HepG2 (cell line): ENCODE results near the gene LIF. TPM values are rescaled to one million over a fixed set of nuclear protein-coding genes. Genes with fewer than 3 reads are reported as not detected.

Experiments
- ATAC-seq: fragments of 200-7000 bp; cut with Tn5 transposase; 3 replicates; pipeline ENCODE4 v1.9.1; 2020; ENCODE audit warnings: mild to moderate bottlenecking, moderate library complexity
- BruUV-seq: library from RNA; stranded (reverse); fragments of 400-500 nt; replicated peaks from 2 replicates; lab custom pipeline; 2021; lab: Mats Ljungman, UMichigan
- CTCF ChIA-PET: fragments of 300-600 bp; formaldehyde crosslinking; extraction: SDS; loops from one replicate; lab custom pipeline; 2021; ENCODE audit warnings: low total read pairs, inconsistent platforms, low intra/inter-chr PET ratio; lab: Yijun Ruan, JAX
- POLR2A ChIA-PET: fragments of 350-600 bp; sonication (Branson Sonifier 250); formaldehyde crosslinking; loops from one replicate; lab custom pipeline; 2020; ENCODE audit warnings: antibody characterized with exemption, inconsistent platforms; lab: Yijun Ruan, JAX
- DNase-seq: peaks from one replicate; pipeline ENCODE4 v3.0.0-alpha.2; 2015; ENCODE audit warnings: low spot score
- FAIRE-seq: peaks from 3 replicates; lab custom pipeline; 2011; peaks lifted over from hg19 to GRCh38; lab: Jason Lieb, UNC
- H2AFZ ChIP-seq: one replicate; pipeline ENCODE4 v1.6.1; 2011; ENCODE audit warnings: low read length, inconsistent platforms
- H3K27ac ChIP-seq: fragments of 300-600 bp; 3 replicates; pipeline ENCODE4 v1.8.0; 2011; ENCODE audit warnings: mixed run types, mild to moderate bottlenecking, mixed read lengths, low read length, inconsistent platforms; ENCODE audit not compliant: insufficient read depth; ENCODE audit errors: extremely low read length
- H3K27me3 ChIP-seq, 2 experiments: fragments of 200-600 bp in 1 of 2; 2 replicates in 1 of 2; 3 replicates in 1 of 2; pipeline versions ENCODE4 v1.6.0 to v1.8.0; 2011; ENCODE audit warnings: low read length in 2 of 2, mild to moderate bottlenecking in 2 of 2, moderate library complexity in 2 of 2, inconsistent platforms in 1 of 2; ENCODE audit not compliant: insufficient read depth in 2 of 2, control insufficient read depth in 1 of 2
- H3K36me3 ChIP-seq, 2 experiments: fragments of 200-600 bp in 1 of 2; replicated peaks in 1 of 2; 2 replicates in 1 of 2; 3 replicates in 1 of 2; pipeline versions ENCODE4 v1.5.1 to v1.8.0; 2011; ENCODE audit warnings: low read length in 2 of 2, inconsistent platforms in 1 of 2; ENCODE audit not compliant: insufficient read depth in 2 of 2, control insufficient read depth in 1 of 2
- H3K4me1 ChIP-seq: 2 replicates; pipeline ENCODE4 v1.5.1; 2012; ENCODE audit warnings: low read length, inconsistent platforms; ENCODE audit not compliant: insufficient read depth
- H3K4me2 ChIP-seq: 2 replicates; pipeline ENCODE4 v1.6.0; 2011; ENCODE audit warnings: low read depth, low read length, inconsistent platforms
- H3K4me3 ChIP-seq, 3 experiments: fragments of 200-600 bp in 1 of 3; sonication (generic), shearing (Covaris generic) in 1 of 3; replicated peaks in 1 of 3; 2 replicates each; pipeline ENCODE4 v1.5.1; 2011 to 2016; ENCODE audit warnings: low read length in 3 of 3, inconsistent platforms in 2 of 3, low read depth in 2 of 3, mild to moderate bottlenecking in 2 of 3, control low read depth in 1 of 3, mixed read lengths in 1 of 3; ENCODE audit not compliant: insufficient read depth in 1 of 3
- H3K79me2 ChIP-seq: one replicate; pipeline ENCODE4 v1.6.1; 2011; ENCODE audit warnings: low read length, inconsistent platforms; ENCODE audit not compliant: insufficient read depth
- H3K9ac ChIP-seq: 2 replicates; pipeline ENCODE4 v1.6.0; 2011; ENCODE audit warnings: mild to moderate bottlenecking, low read depth, low read length, inconsistent platforms; ENCODE audit not compliant: insufficient read depth
- H3K9me3 ChIP-seq: 2 replicates; pipeline ENCODE4 v1.5.1; 2012; ENCODE audit warnings: mild to moderate bottlenecking, low read length
- H4K20me1 ChIP-seq: 2 replicates; pipeline ENCODE4 v1.6.0; 2011; ENCODE audit warnings: inconsistent platforms, mild to moderate bottlenecking, low read length, moderate library complexity; ENCODE audit not compliant: insufficient read depth
- CREB1 ChIP-seq, 2 experiments: fragments of 450-650 bp in 1 of 2; IDR thresholded peaks; 2 replicates each; pipeline ENCODE4 v1.6.1; 2016 to 2017; ENCODE audit warnings: control low read depth in 1 of 2, mild to moderate bottlenecking in 1 of 2, missing compliant biosample characterization in 1 of 2, missing genetic modification characterization in 1 of 2
- MED13 ChIP-seq: sonication (generic); formaldehyde crosslinking; IDR thresholded peaks from 2 replicates; pipeline ENCODE4 v1.5.0; 2020; ENCODE audit warnings: missing genetic modification reagents
- SETDB1 ChIP-seq: sonication (generic); formaldehyde crosslinking; IDR thresholded peaks from 2 replicates; pipeline ENCODE4 v1.5.1; 2020; ENCODE audit warnings: missing genetic modification reagents, mild to moderate bottlenecking, borderline replicate concordance
- ZNF256 ChIP-seq: sonication (generic); formaldehyde crosslinking; conservative IDR thresholded peaks from 2 replicates; pipeline ENCODE4 v1.4.0; 2020; ENCODE audit warnings: missing genetic modification reagents
- ZNF280D ChIP-seq: sonication (generic); formaldehyde crosslinking; IDR thresholded peaks from 2 replicates; pipeline ENCODE4 v1.5.1; 2020; ENCODE audit warnings: mild to moderate bottlenecking, missing genetic modification reagents
- ZNF501 ChIP-seq: sonication (generic); formaldehyde crosslinking; IDR thresholded peaks from 2 replicates; pipeline ENCODE4 v1.5.1; 2020; ENCODE audit warnings: mild to moderate bottlenecking, moderate library complexity, missing genetic modification reagents
- ZNF609 ChIP-seq: sonication (generic); formaldehyde crosslinking; IDR thresholded peaks from 2 replicates; pipeline ENCODE4 v1.4.0; 2020; ENCODE audit warnings: mild to moderate bottlenecking, missing genetic modification reagents, borderline replicate concordance
- WGBS: methylation state at CpG from one replicate; pipeline ENCODE4 v1.1.6; 2017; ENCODE audit warnings: low lambda C conversion rate; 5-methylcytosine and 5-hydroxymethylcytosine counted together
- in situ Hi-C: cut with HindIII; loops from 2 replicates; pipeline ENCODE4 v1.10.0; 2017; ENCODE audit warnings: low pct_unique_long_range_greater_than_20kb; ENCODE audit not compliant: extremely low pct_ligation_motif_present
- intact Hi-C: fragments of 100-400 bp; cut with micrococcal nuclease; formaldehyde crosslinking; loops from one replicate; pipeline ENCODE4 v1.10.0; 2022; ENCODE audit not compliant: unreplicated experiment
- polyA plus RNA-seq, 8 experiments: library from polyadenylated mRNA; depleted of rRNA in 3 of 8; stranded (reverse) in 7 of 8; unstranded in 1 of 8; fragments of >200 nt; fragmentation: Illumina TruSeq in 4 of 8; extraction: Trizol in 4 of 8; gene quantifications; 2 replicates each; pipeline versions ENCODE4 v1.2.1 to v1.2.3, GENCODE V29; 2011 to 2016; ENCODE audit warnings: low read depth in 4 of 8, missing spikeins in 1 of 8, mixed read lengths in 1 of 8; ENCODE audit not compliant: insufficient read depth in 1 of 8
- total RNA-seq, 5 experiments: library from RNA; depleted of rRNA; stranded (reverse); fragments of >200 nt; fragmentation: Illumina TruSeq; extraction: Trizol; gene quantifications; 2 replicates each; pipeline ENCODE4 v1.2.3, GENCODE V29; 2016; ENCODE audit warnings: low read depth in 1 of 5

The LIF gene
- total and polyA plus RNA-seq, 2 of the 13 experiments (the other 11 are each of a cell fraction or from before 2014, with no cell fraction given) = 3.6 to 8.5 TPM

DNA sequence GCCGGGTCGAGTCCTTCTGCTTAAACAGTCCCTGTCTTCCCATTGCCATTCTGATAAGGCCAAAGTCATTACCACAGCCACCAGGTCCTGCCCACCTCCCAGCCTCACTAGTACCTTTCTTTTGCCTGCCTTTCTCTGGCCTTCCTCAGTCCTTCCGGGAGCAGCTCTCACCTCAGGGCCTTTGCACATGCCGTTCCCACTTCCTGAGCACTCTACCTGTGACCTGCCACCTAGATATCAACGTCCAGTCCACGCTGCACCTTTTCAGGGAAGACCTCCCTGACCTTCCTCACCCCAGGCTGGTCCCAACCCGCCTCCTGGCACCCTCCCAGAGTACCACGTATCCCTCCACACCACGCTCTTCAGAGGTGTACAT is 27.9 kb upstream of the LIF start (continued):
- TF ChIP-seq ZNF256 (no peak), SETDB1 (CRISPR knock-in tag) (no peak), ZNF280D (CRISPR knock-in tag) (no peak)

DNA sequence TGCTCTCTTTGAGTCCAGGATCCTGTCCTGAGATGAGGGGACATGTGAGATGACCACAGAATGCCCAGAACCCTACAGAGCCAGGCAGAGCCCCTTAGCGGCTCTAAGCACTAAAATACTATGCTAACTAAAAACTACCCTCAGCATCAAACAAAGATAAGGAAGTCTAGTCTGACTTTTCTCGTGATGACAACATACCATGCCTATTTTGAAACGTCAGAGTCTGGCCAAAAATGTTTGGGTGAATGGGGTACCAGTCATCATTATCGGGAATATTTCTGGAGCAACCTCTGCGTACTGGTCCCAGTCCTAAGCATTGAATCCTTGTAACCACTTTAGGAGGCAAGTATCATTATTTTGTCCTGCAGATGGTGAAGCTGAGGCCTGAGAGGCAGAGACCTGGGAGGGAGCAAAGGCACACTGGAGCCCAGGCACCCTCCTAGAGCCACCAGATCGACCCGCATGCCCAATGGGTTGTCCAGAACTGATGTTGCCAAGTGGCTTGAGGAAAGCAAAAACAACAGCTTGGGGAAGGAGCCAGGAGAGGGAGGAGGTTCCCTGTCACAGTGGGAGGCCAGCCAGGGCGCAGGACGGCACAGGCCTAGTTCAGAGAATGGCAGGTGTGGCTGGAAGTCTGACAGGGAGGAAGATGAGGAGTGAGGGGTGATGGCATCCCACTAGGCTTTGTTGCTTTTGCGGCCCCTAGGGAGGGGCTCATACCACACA is 27.3 kb upstream of the LIF start:
- H3K4me3 ChIP-seq = no peak overlapping the region
- no peak overlapping the region for H3K4me2 ChIP-seq
- H3K4me1 ChIP-seq = peaks cover 11% of the 10 kb centered on the region; the same call in 1 of the 2 replicates
- ATAC-seq (no peak), DNase-seq (no peak), FAIRE-seq (no peak)
- POLR2A ChIA-PET = no interaction called here
- intact Hi-C loops = no loop called here
- H3K27me3 ChIP-seq = peaks cover 6 to 50% of the 10 kb centered on the region in 2 experiments
- BruUV-seq = no TSS peak
- no peaks in the 10 kb centered on the region for H4K20me1 ChIP-seq
- H3K36me3 ChIP-seq = no peaks in the 10 kb centered on the region
- no peak overlapping the region for H3K27ac ChIP-seq
- 32% methylated on average over 9 of the region's 10 CpGs for WGBS
- CTCF ChIA-PET = no interaction called here
- no peak overlapping the region for H3K9ac ChIP-seq
- H2AFZ ChIP-seq = no peak overlapping the region
- H3K9me3 ChIP-seq = no peaks in the 10 kb centered on the region
- in situ Hi-C loops = no loop called here
- H3K79me2 ChIP-seq = no peaks in the 10 kb centered on the region
- TF ChIP-seq ZNF501 (no peak), ZNF609 (CRISPR knock-in tag) (no peak), MED13 (CRISPR knock-in tag) (no peak), CREB1 (IDR thresholded peaks at IDR 0.05) (peak; percentile 36; the same call in 1 of the 2 replicates), CREB1 (CRISPR knock-in tag; IDR thresholded peaks at IDR 0.05) (no peak)
